ENCODE results near the gene IL6R.

GRCh38 chr1:154416471-154417337, 11.6 kb downstream of the IL6R start:
- TF ChIP-seq YY1 (IDR thresholded peaks at IDR 0.05) (no peak), TAF1 (conservative IDR thresholded peaks at IDR 0.05) (no peak), FOXA1 (IDR thresholded peaks at IDR 0.05) (no peak), GABPA (IDR thresholded peaks at IDR 0.05 in 1 of 2, conservative IDR thresholded peaks at IDR 0.05 in 1 of 2) (no peak), HNF4A (conservative IDR thresholded peaks at IDR 0.05) (no peak), JUND (IDR thresholded peaks at IDR 0.05) (no peak), REST (IDR thresholded peaks at IDR 0.05) (no peak), RAD21 (IDR thresholded peaks at IDR 0.05) (no peak), EGR1 (IDR thresholded peaks at IDR 0.05; ENCODE audit: low read depth in 2 of 2) (no peak), HNF4G (IDR thresholded peaks at IDR 0.05) (no peak), RXRA (IDR thresholded peaks at IDR 0.05) (no peak), ZBTB33 (IDR thresholded peaks at IDR 0.05) (no peak)
- TF ChIP-seq, protein P1, sequence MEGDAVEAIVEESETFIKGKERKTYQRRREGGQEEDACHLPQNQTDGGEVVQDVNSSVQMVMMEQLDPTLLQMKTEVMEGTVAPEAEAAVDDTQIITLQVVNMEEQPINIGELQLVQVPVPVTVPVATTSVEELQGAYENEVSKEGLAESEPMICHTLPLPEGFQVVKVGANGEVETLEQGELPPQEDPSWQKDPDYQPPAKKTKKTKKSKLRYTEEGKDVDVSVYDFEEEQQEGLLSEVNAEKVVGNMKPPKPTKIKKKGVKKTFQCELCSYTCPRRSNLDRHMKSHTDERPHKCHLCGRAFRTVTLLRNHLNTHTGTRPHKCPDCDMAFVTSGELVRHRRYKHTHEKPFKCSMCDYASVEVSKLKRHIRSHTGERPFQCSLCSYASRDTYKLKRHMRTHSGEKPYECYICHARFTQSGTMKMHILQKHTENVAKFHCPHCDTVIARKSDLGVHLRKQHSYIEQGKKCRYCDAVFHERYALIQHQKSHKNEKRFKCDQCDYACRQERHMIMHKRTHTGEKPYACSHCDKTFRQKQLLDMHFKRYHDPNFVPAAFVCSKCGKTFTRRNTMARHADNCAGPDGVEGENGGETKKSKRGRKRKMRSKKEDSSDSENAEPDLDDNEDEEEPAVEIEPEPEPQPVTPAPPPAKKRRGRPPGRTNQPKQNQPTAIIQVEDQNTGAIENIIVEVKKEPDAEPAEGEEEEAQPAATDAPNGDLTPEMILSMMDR (IDR thresholded peaks at IDR 0.05; ENCODE audit: low read depth, low read length, missing input control), result no peak
- TF ChIP-seq, protein P2, sequence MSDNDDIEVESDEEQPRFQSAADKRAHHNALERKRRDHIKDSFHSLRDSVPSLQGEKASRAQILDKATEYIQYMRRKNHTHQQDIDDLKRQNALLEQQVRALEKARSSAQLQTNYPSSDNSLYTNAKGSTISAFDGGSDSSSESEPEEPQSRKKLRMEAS (IDR thresholded peaks at IDR 0.05), result no peak

Data from liver (tissue), 3 donors.